DOHH2 (cell line): Measurements from ENCODE around the gene ITPR1.

Experiments used
- CTCF ChIP-seq: fragments of 200-600 bp; sonication (generic); IDR thresholded peaks from one replicate; pipeline ENCODE4 v1.5.1; 2014; ENCODE audit warnings: antibody characterized with exemption, mild to moderate bottlenecking, low read depth, low read length; ENCODE audit not compliant: poor library complexity, severe bottlenecking
- EZH2phosphoT487 ChIP-seq: fragments of 200-600 bp; sonication (generic); IDR thresholded peaks from 2 replicates; pipeline ENCODE4 v1.6.1; 2017; ENCODE audit warnings: borderline replicate concordance, mild to moderate bottlenecking, antibody characterized with exemption, low read length, moderate library complexity, mixed read lengths

DNA sequence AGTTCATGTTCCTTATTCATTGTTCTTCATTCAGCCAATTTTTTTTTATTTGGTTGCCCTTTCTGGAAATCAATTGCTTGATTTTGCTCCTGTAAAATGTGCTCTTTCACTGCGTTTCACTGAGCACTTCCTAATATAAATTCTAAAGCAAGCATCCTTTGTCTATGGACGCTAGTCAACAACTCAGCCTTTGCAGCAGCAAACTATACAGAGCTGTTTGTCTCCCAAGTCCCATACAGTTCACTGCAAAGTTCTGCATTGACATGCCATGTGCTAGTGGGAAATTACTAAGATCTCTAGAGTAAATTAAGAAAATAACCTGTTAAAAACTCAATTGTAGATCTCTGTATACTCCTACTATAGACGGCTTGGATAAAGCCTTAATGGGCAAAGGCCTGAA lies 356.0 kb downstream of the ITPR1 start:
- no peak for TF ChIP-seq CTCF
- no peak for TF ChIP-seq EZH2phosphoT487
